K562 (cell line): ENCODE data around the gene INHA. TPM values are rescaled to one million over a fixed set of nuclear protein-coding genes. Genes with fewer than 3 reads are reported as not detected.
A peak's percentile ranks its signal among the peaks of the same experiment; 100 is the strongest.

Experiments
- ATAC-seq: fragments of 200-7000 bp; cut with Tn5 transposase; 3 replicates; pipeline ENCODE4 v1.9.1; 2020; ENCODE audit warnings: moderate library complexity
- BruUV-seq: library from RNA; stranded (reverse); fragments of 400-500 nt; replicated peaks from 2 replicates; lab custom pipeline; 2021; lab: Mats Ljungman, UMichigan
- CTCF ChIA-PET: fragments of 300-600 bp; formaldehyde crosslinking; extraction: SDS; loops from one replicate; lab custom pipeline; 2021; ENCODE audit warnings: low intra/inter-chr PET ratio; lab: Yijun Ruan, JAX
- POLR2A ChIA-PET: fragments of 300-600, 350-650 bp; sonication (Branson Sonifier 250); formaldehyde crosslinking; extraction: SDS; loops from one replicate; lab custom pipeline; 2021; ENCODE audit warnings: antibody characterized with exemption, inconsistent platforms; lab: Yijun Ruan, JAX
- DNase-seq, 4 experiments: peaks; one replicate each; pipeline versions ENCODE4 v3.0.0 to v3.0.0-alpha.2; 2011 to 2018; ENCODE audit warnings: low spot score in 3 of 4, mixed read lengths in 3 of 4; ENCODE audit errors: extremely low read depth in 1 of 4
- FAIRE-seq: peaks from 2 replicates; lab custom pipeline; 2011; peaks lifted over from hg19 to GRCh38; lab: Jason Lieb, UNC
- H2AFZ ChIP-seq: 2 replicates; pipeline ENCODE4 v1.6.0; 2011; ENCODE audit warnings: low read depth, low read length, control low read depth, inconsistent platforms
- H3K27ac ChIP-seq: fragments of 200-600 bp; 3 replicates; pipeline ENCODE4 v1.8.0; 2011; ENCODE audit warnings: low read depth, mild to moderate bottlenecking, control low read depth, inconsistent platforms, low read length, moderate library complexity, mixed read lengths; ENCODE audit errors: extremely low read depth
- H3K27me3 ChIP-seq, 2 experiments: fragments of 300-600 bp in 1 of 2; 2 replicates in 1 of 2; 3 replicates in 1 of 2; pipeline versions ENCODE4 v1.6.0 to v1.8.0; 2011; ENCODE audit warnings: inconsistent platforms in 2 of 2, low read length in 2 of 2, mild to moderate bottlenecking in 1 of 2, mixed read lengths in 1 of 2, moderate library complexity in 1 of 2; ENCODE audit not compliant: control insufficient read depth in 2 of 2, insufficient read depth in 2 of 2
- H3K36me3 ChIP-seq: fragments of 300-600 bp; 3 replicates; pipeline ENCODE4 v1.8.0; 2011; ENCODE audit warnings: mild to moderate bottlenecking, low read length, inconsistent platforms; ENCODE audit not compliant: control insufficient read depth, insufficient read depth
- H3K4me1 ChIP-seq, 2 experiments: fragments of 200-600 bp in 1 of 2; replicated peaks in 1 of 2; 2 replicates in 1 of 2; 3 replicates in 1 of 2; pipeline versions ENCODE4 v1.5.1 to v1.8.0; 2011; ENCODE audit warnings: inconsistent platforms in 2 of 2, low read length in 2 of 2, mild to moderate bottlenecking in 1 of 2, mixed read lengths in 1 of 2, moderate library complexity in 1 of 2; ENCODE audit not compliant: control insufficient read depth in 2 of 2, insufficient read depth in 2 of 2
- H3K4me2 ChIP-seq: 2 replicates; pipeline ENCODE4 v1.6.1; 2011; ENCODE audit warnings: low read length, control low read depth, inconsistent platforms, mixed read lengths; ENCODE audit not compliant: insufficient read depth
- H3K4me3 ChIP-seq: fragments of 200-600 bp; sonication (generic), shearing (Covaris generic); 2 replicates; pipeline ENCODE4 v1.5.1; 2016; ENCODE audit warnings: control low read depth, inconsistent platforms
- H3K79me2 ChIP-seq: fragments of 200-600 bp; 3 replicates; pipeline ENCODE4 v1.8.0; 2011; ENCODE audit warnings: low read length, inconsistent platforms; ENCODE audit not compliant: control insufficient read depth, insufficient read depth
- H3K9ac ChIP-seq, 2 experiments: 2 replicates each; pipeline versions ENCODE4 v1.6.0 to v1.6.1; 2011; ENCODE audit warnings: low read depth in 2 of 2, low read length in 2 of 2, control low read depth in 1 of 2, inconsistent platforms in 1 of 2, mild to moderate bottlenecking in 1 of 2, mixed read lengths in 1 of 2; ENCODE audit not compliant: insufficient read depth in 1 of 2
- H3K9me1 ChIP-seq: one replicate; pipeline ENCODE4 v1.6.0; 2011; ENCODE audit warnings: inconsistent platforms, mild to moderate bottlenecking, low read length, moderate library complexity; ENCODE audit not compliant: control insufficient read depth, insufficient read depth
- H3K9me3 ChIP-seq: replicated peaks from 2 replicates; pipeline ENCODE4 v1.5.1; 2011; ENCODE audit warnings: low read depth, low read length, inconsistent platforms; ENCODE audit not compliant: control insufficient read depth, insufficient read depth
- H4K20me1 ChIP-seq: replicated peaks from 2 replicates; pipeline ENCODE4 v1.6.1; 2011; ENCODE audit warnings: low read length, inconsistent platforms, mixed read lengths; ENCODE audit not compliant: control insufficient read depth, insufficient read depth
- BRF2 ChIP-seq: IDR thresholded peaks from 3 replicates; pipeline ENCODE4 v1.6.1; 2011; ENCODE audit warnings: borderline replicate concordance, mild to moderate bottlenecking; ENCODE audit not compliant: insufficient read length, insufficient read depth
- GMEB1 ChIP-seq: fragments of 250-450 bp; sonication (Bioruptor Pico); IDR thresholded peaks from 2 replicates; pipeline ENCODE4 v1.4.0; 2020; ENCODE audit warnings: mild to moderate bottlenecking
- NFIX ChIP-seq: fragments of 250-450 bp; sonication (Bioruptor Pico); IDR thresholded peaks from 2 replicates; pipeline ENCODE4 v1.4.0; 2020; ENCODE audit warnings: low read depth, mild to moderate bottlenecking, moderate library complexity
- SFPQ ChIP-seq: fragments of 200-400 bp; formaldehyde crosslinking; IDR thresholded peaks from 2 replicates; pipeline ENCODE4 v1.6.1; 2017; ENCODE audit warnings: mild to moderate bottlenecking, low read depth, low read length, moderate library complexity
- SREBF1 ChIP-seq: fragments of 150-350 bp; IDR thresholded peaks from 2 replicates; pipeline ENCODE4 v1.6.1; 2014; ENCODE audit warnings: antibody characterized with exemption, low read depth, low read length, borderline replicate concordance
- TCF3 ChIP-seq: sonication (generic); formaldehyde crosslinking; IDR thresholded peaks from 2 replicates; pipeline ENCODE4 v1.4.0; 2020; ENCODE audit warnings: mild to moderate bottlenecking, missing genetic modification reagents
- ZNF24 ChIP-seq: fragments of 450-650 bp; IDR thresholded peaks from 2 replicates; pipeline ENCODE4 v1.6.1; 2016
- WGBS: fragments of 100-300 bp; shearing (Covaris generic); methylation state at CpG from one replicate; pipeline ENCODE4 v1.1.6; 2016; ENCODE audit warnings: low coverage, mixed read lengths; ENCODE audit not compliant: insufficient coverage; ENCODE audit errors: missing lambda C conversion rate; 5-methylcytosine and 5-hydroxymethylcytosine counted together
- in situ Hi-C: fragments of 300-500 bp; cut with MboI; formaldehyde crosslinking; loops from 4 replicates; pipeline ENCODE4 v1.15.0; 2018; ENCODE audit warnings: inconsistent platforms, mixed read lengths
- intact Hi-C: fragments of 100-400 bp; cut with micrococcal nuclease; formaldehyde crosslinking; loops from 2 replicates; pipeline ENCODE4 v1.14.2; 2022
- polyA plus RNA-seq, 8 experiments: library from polyadenylated mRNA; depleted of rRNA in 4 of 8; stranded (reverse) in 5 of 8; unstranded in 3 of 8; fragments of >200 nt; fragmentation: Nextera tagmentation in 2 of 8; fragmentation: Illumina TruSeq in 1 of 8; extraction: Ambion mirVana in 2 of 8; extraction: Trizol in 1 of 8; gene quantifications; 2 replicates each; pipeline versions ENCODE4 v1.2.1 to v1.2.3, GENCODE V29; 2011 to 2014; ENCODE audit warnings: inconsistent platforms in 1 of 8, missing spikeins in 1 of 8
- total RNA-seq, 7 experiments: library from RNA; depleted of rRNA in 6 of 7; stranded (reverse); fragments of >200 nt in 6 of 7; fragmentation: Illumina TruSeq in 2 of 7; extraction: Trizol in 2 of 7; gene quantifications; 2 replicates each; pipeline versions ENCODE4 v1.2.1 to v1.2.3, GENCODE V29; 2011 to 2021; ENCODE audit warnings: low replicate concordance in 1 of 7
- TF ChIP-seq, protein P1 (sequence below): sonication (generic); formaldehyde crosslinking; IDR thresholded peaks from 2 replicates; pipeline ENCODE4 v1.8.0; 2022; ENCODE audit warnings: mild to moderate bottlenecking, missing genetic modification reagents

INHA gene
- total and polyA plus RNA-seq, 9 of the 15 experiments (the other 6 are each of a cell fraction or from before 2014, with no cell fraction given) = 0.07 to 1.9 (median 0.40) TPM

DNA sequence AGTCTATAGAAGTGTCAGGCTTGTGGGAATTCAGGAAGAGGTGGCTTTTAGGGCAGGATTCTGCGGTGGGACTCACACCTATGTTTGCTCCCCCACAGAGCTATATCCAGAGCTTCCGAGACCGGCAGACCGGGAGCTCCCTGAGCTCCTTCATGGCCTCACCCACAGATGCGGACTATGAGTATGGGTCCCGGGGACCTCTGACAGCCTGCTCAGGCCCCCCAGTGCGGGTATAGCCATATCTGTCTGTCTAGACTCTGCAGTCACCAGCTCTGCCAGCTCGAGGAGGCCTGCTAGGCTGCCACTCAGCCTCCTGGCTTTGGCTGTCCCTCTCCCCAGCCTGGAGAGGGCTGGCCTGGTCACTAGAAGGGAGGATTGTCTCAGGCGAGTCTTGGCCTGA, 22.5 kb upstream of the INHA start:
- Histone ChIP-seq H3K9me3 (no peaks in the 10 kb centered on the region), H3K9me1 (no peaks in the 10 kb centered on the region), H4K20me1 (no peaks in the 10 kb centered on the region), H3K4me2 (no peak overlapping the region), H3K4me3 (no peak overlapping the region), H3K79me2 (no peaks in the 10 kb centered on the region), H3K27ac (no peak overlapping the region), H3K9ac (peak overlapping the region in 1 of 2 experiments; percentile 52; a peak in 1 of 4 replicates), H2AFZ (no peak overlapping the region), H3K36me3 (no peaks in the 10 kb centered on the region), H3K27me3 (no peaks in the 10 kb centered on the region), H3K4me1 (peaks cover 4 to 44% of the 10 kb centered on the region in 2 experiments; a peak in 3 of 5 replicates)
- no TSS peak for BruUV-seq
- POLR2A ChIA-PET = no interaction called here
- FAIRE-seq (no peak), DNase-seq (no peak), ATAC-seq (no peak)
- in situ Hi-C loops = loop anchor here (10.0 kb wide), 1 partner anchor 145 kb away; no protein-coding TSS in a partner anchor
- 94% methylated on average over 4 of the region's 9 CpGs for WGBS
- intact Hi-C loops = no loop called here
- CTCF ChIA-PET = no interaction called here
- TF ChIP-seq SFPQ = no peak
- TF ChIP-seq GMEB1 (CRISPR knock-in tag) = no peak
- TF ChIP-seq ZNF24 = no peak
- TF ChIP-seq, protein P1, sequence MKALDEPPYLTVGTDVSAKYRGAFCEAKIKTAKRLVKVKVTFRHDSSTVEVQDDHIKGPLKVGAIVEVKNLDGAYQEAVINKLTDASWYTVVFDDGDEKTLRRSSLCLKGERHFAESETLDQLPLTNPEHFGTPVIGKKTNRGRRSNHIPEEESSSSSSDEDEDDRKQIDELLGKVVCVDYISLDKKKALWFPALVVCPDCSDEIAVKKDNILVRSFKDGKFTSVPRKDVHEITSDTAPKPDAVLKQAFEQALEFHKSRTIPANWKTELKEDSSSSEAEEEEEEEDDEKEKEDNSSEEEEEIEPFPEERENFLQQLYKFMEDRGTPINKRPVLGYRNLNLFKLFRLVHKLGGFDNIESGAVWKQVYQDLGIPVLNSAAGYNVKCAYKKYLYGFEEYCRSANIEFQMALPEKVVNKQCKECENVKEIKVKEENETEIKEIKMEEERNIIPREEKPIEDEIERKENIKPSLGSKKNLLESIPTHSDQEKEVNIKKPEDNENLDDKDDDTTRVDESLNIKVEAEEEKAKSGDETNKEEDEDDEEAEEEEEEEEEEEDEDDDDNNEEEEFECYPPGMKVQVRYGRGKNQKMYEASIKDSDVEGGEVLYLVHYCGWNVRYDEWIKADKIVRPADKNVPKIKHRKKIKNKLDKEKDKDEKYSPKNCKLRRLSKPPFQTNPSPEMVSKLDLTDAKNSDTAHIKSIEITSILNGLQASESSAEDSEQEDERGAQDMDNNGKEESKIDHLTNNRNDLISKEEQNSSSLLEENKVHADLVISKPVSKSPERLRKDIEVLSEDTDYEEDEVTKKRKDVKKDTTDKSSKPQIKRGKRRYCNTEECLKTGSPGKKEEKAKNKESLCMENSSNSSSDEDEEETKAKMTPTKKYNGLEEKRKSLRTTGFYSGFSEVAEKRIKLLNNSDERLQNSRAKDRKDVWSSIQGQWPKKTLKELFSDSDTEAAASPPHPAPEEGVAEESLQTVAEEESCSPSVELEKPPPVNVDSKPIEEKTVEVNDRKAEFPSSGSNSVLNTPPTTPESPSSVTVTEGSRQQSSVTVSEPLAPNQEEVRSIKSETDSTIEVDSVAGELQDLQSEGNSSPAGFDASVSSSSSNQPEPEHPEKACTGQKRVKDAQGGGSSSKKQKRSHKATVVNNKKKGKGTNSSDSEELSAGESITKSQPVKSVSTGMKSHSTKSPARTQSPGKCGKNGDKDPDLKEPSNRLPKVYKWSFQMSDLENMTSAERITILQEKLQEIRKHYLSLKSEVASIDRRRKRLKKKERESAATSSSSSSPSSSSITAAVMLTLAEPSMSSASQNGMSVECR (CRISPR knock-in tag) = no peak
- TF ChIP-seq NFIX (CRISPR knock-in tag) = no peak
- TF ChIP-seq SREBF1 = no peak
- no peak for TF ChIP-seq BRF2
- TF ChIP-seq TCF3 (CRISPR knock-in tag) = no peak
